Lower leg skin (tissue), 3 donors: ENCODE results near the gene OR13C8.

Source experiments
- POLR2A ChIP-seq, 2 donors: fragments of 450-650 bp; IDR thresholded peaks; one replicate each; pipeline ENCODE4 v1.6.1; 2016 to 2017; ENCODE audit warnings: antibody characterized with exemption in 2 of 2, mild to moderate bottlenecking in 1 of 2, moderate library complexity in 1 of 2
- TF ChIP-seq, protein P1 (sequence below), 3 donors: fragments of 450-650 bp; IDR thresholded peaks; one replicate each; pipeline ENCODE4 v1.5.1; 2016; ENCODE audit warnings: antibody characterized with exemption in 3 of 3, mild to moderate bottlenecking in 3 of 3, moderate library complexity in 2 of 3

- TF ChIP-seq, protein P1, sequence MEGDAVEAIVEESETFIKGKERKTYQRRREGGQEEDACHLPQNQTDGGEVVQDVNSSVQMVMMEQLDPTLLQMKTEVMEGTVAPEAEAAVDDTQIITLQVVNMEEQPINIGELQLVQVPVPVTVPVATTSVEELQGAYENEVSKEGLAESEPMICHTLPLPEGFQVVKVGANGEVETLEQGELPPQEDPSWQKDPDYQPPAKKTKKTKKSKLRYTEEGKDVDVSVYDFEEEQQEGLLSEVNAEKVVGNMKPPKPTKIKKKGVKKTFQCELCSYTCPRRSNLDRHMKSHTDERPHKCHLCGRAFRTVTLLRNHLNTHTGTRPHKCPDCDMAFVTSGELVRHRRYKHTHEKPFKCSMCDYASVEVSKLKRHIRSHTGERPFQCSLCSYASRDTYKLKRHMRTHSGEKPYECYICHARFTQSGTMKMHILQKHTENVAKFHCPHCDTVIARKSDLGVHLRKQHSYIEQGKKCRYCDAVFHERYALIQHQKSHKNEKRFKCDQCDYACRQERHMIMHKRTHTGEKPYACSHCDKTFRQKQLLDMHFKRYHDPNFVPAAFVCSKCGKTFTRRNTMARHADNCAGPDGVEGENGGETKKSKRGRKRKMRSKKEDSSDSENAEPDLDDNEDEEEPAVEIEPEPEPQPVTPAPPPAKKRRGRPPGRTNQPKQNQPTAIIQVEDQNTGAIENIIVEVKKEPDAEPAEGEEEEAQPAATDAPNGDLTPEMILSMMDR (IDR thresholded peaks at IDR 0.05): no peak
- TF ChIP-seq POLR2A (IDR thresholded peaks at IDR 0.05): no peak
These were observed 39.4 kb downstream of the OR13C8 start for GRCh38 chr9:104608336-104608735.
